WTC11 (cell line): ENCODE results near the gene TSPAN9.

Experiments
- FOXK1 ChIP-seq: sonication (generic); formaldehyde crosslinking; IDR thresholded peaks from 2 replicates; pipeline ENCODE4 v1.8.0; 2022; ENCODE audit warnings: mild to moderate bottlenecking, moderate library complexity, missing genetic modification reagents
- PRDM15 ChIP-seq: sonication (generic); formaldehyde crosslinking; IDR thresholded peaks from 2 replicates; pipeline ENCODE4 v1.8.0; 2022; ENCODE audit warnings: missing genetic modification reagents
- SP1 ChIP-seq: sonication (generic); formaldehyde crosslinking; conservative IDR thresholded peaks from 2 replicates; pipeline ENCODE4 v1.8.1; 2022; ENCODE audit warnings: missing genetic modification reagents
- TF ChIP-seq, protein P1 (sequence below): fragments of 200-600 bp; IDR thresholded peaks from 2 replicates; pipeline ENCODE4 v1.8.0; 2022; ENCODE audit warnings: antibody characterized with exemption

DNA sequence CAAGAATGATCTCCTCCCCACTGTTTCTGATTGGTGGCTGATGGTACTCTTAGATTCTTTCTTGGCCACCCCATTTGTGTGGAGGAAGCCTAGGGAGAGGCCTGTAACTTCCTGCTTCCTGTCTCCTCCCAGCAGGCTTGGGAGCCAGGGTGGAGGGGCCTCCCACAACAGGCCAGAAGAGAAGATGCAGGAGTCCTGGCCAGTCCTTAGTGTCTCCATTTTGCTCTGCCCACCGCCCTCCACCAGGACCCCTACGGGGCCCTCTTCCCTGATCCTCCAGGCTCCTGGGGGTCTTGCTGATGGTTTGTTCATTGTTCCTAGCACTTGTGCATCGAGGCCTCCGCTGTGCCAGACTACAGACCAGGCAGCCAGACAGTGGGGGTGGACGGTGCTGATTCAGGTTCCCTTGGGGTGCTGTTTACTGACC lies 6.8 kb downstream of the TSPAN9 start:
- TF ChIP-seq FOXK1 (CRISPR knock-in tag): no peak
- TF ChIP-seq, protein P1, sequence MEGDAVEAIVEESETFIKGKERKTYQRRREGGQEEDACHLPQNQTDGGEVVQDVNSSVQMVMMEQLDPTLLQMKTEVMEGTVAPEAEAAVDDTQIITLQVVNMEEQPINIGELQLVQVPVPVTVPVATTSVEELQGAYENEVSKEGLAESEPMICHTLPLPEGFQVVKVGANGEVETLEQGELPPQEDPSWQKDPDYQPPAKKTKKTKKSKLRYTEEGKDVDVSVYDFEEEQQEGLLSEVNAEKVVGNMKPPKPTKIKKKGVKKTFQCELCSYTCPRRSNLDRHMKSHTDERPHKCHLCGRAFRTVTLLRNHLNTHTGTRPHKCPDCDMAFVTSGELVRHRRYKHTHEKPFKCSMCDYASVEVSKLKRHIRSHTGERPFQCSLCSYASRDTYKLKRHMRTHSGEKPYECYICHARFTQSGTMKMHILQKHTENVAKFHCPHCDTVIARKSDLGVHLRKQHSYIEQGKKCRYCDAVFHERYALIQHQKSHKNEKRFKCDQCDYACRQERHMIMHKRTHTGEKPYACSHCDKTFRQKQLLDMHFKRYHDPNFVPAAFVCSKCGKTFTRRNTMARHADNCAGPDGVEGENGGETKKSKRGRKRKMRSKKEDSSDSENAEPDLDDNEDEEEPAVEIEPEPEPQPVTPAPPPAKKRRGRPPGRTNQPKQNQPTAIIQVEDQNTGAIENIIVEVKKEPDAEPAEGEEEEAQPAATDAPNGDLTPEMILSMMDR: no peak
- TF ChIP-seq PRDM15: no peak
- TF ChIP-seq SP1 (CRISPR knock-in tag): no peak
